ENCODE results near the gene PTAFR.

The PTAFR gene

GRCh38 chr1:28136169-28136921 is 40.1 kb downstream of the PTAFR start:
- Histone ChIP-seq H3K9me3 (peaks cover 20% of the 10 kb centered on the region), H3K9ac (no peak overlapping the region), H3K27me3 (no peaks in the 10 kb centered on the region), H3K4me1 (peaks cover 56% of the 10 kb centered on the region), H4K20me1 (no peaks in the 10 kb centered on the region), H3K4me3 (no peak overlapping the region), H3K36me3 (no peaks in the 10 kb centered on the region), H3K4me2 (no peak overlapping the region), H3K27ac (no peak overlapping the region)
- no peak for TF ChIP-seq Cebpa-rat (IDR thresholded peaks at IDR 0.05)

GRCh38 chr1:28135371-28136168 is 40.9 kb downstream of the PTAFR start:
- H3K36me3 ChIP-seq: no peaks in the 10 kb centered on the region
- H4K20me1 ChIP-seq: no peaks in the 10 kb centered on the region
- H3K4me3 ChIP-seq: no peak overlapping the region
- no peaks in the 10 kb centered on the region for H3K27me3 ChIP-seq
- H3K9ac ChIP-seq: no peak overlapping the region
- H3K4me1 ChIP-seq: peaks cover 57% of the 10 kb centered on the region
- H3K4me2 ChIP-seq: no peak overlapping the region
- TF ChIP-seq Cebpa-rat (IDR thresholded peaks at IDR 0.05): no peak
- H3K9me3 ChIP-seq: peaks cover 20% of the 10 kb centered on the region
- H3K27ac ChIP-seq: no peak overlapping the region

- no peak overlapping the region for H3K27ac ChIP-seq
- no peak overlapping the region for H3K4me2 ChIP-seq
- H4K20me1 ChIP-seq: no peaks in the 10 kb centered on the region
- H3K4me3 ChIP-seq: no peak overlapping the region
- TF ChIP-seq Cebpa-rat (IDR thresholded peaks at IDR 0.05): no peak
- no peak overlapping the region for H3K9ac ChIP-seq
- peaks cover 50% of the 10 kb centered on the region for H3K4me1 ChIP-seq
- peaks cover 20% of the 10 kb centered on the region for H3K9me3 ChIP-seq
- H3K36me3 ChIP-seq: no peaks in the 10 kb centered on the region
- H3K27me3 ChIP-seq: no peaks in the 10 kb centered on the region
Observed at GRCh38 chr1:28134651-28135207, 41.8 kb downstream of the PTAFR start.

- TF ChIP-seq Cebpa-rat (IDR thresholded peaks at IDR 0.05): no peak
- H3K4me3 ChIP-seq: no peak overlapping the region
- peaks cover 47% of the 10 kb centered on the region for H3K4me1 ChIP-seq
- peaks cover 20% of the 10 kb centered on the region for H3K9me3 ChIP-seq
- H3K27ac ChIP-seq: peak overlapping the region; percentile 62
- H3K27me3 ChIP-seq: no peaks in the 10 kb centered on the region
- no peaks in the 10 kb centered on the region for H3K36me3 ChIP-seq
- no peaks in the 10 kb centered on the region for H4K20me1 ChIP-seq
- no peak overlapping the region; the same call in 1 of the 2 replicates for H3K9ac ChIP-seq
- peak overlapping the region; percentile 74 for H3K4me2 ChIP-seq
Observed at GRCh38 chr1:28132171-28133167, 44.0 kb downstream of the PTAFR start.

- Histone ChIP-seq H3K4me2 (no peak overlapping the region), H4K20me1 (no peaks in the 10 kb centered on the region), H3K9ac (no peak overlapping the region), H3K4me3 (no peak overlapping the region), H3K4me1 (peaks cover 60% of the 10 kb centered on the region), H3K9me3 (peaks cover 20% of the 10 kb centered on the region), H3K27ac (no peak overlapping the region), H3K36me3 (no peaks in the 10 kb centered on the region), H3K27me3 (no peaks in the 10 kb centered on the region)
- TF ChIP-seq Cebpa-rat (IDR thresholded peaks at IDR 0.05): no peak
Observed at GRCh38 chr1:28130901-28131300, 45.6 kb downstream of the PTAFR start.

- Histone ChIP-seq H3K9ac (no peak overlapping the region), H3K4me1 (peaks cover 48% of the 10 kb centered on the region), H3K36me3 (no peaks in the 10 kb centered on the region), H3K4me3 (no peak overlapping the region), H4K20me1 (no peaks in the 10 kb centered on the region), H3K4me2 (no peak overlapping the region), H3K27ac (no peak overlapping the region), H3K9me3 (peaks cover 11% of the 10 kb centered on the region), H3K27me3 (no peaks in the 10 kb centered on the region)
- TF ChIP-seq Cebpa-rat (IDR thresholded peaks at IDR 0.05): no peak
Observed at GRCh38 chr1:28129150-28129549, 47.3 kb downstream of the PTAFR start.

GRCh38 chr1:28127617-28128257 is 48.8 kb downstream of the PTAFR start:
- Histone ChIP-seq H3K9ac (no peak overlapping the region), H3K27ac (no peak overlapping the region)

GRCh38 chr1:28126783-28127490 is 49.6 kb downstream of the PTAFR start:
- H4K20me1 ChIP-seq: no peaks in the 10 kb centered on the region
- no peaks in the 10 kb centered on the region for H3K27me3 ChIP-seq
- H3K4me3 ChIP-seq: no peak overlapping the region
- no peak overlapping the region for H3K27ac ChIP-seq
- H3K4me2 ChIP-seq: peak overlapping the region; percentile 29
- H3K36me3 ChIP-seq: no peaks in the 10 kb centered on the region
- H3K9me3 ChIP-seq: no peaks in the 10 kb centered on the region
- peaks cover 38% of the 10 kb centered on the region for H3K4me1 ChIP-seq
- no peak for TF ChIP-seq Cebpa-rat (IDR thresholded peaks at IDR 0.05)
- H3K9ac ChIP-seq: no peak overlapping the region

More at GRCh38 chr1:28127617-28128257, 48.8 kb downstream of the PTAFR start:
- Histone ChIP-seq H3K27me3 (no peaks in the 10 kb centered on the region), H3K4me1 (peaks cover 46% of the 10 kb centered on the region), H3K4me2 (peak overlapping the region; percentile 29), H3K36me3 (no peaks in the 10 kb centered on the region), H3K9me3 (no peaks in the 10 kb centered on the region), H3K4me3 (no peak overlapping the region), H4K20me1 (no peaks in the 10 kb centered on the region)
- TF ChIP-seq Cebpa-rat (IDR thresholded peaks at IDR 0.05): no peak
